Small intestine (tissue), 7 donors: Measurements from ENCODE around the gene RHO. TPM values are rescaled to one million over a fixed set of nuclear protein-coding genes. Genes with fewer than 3 reads are reported as not detected.
"Not testable (repeated sequence)": the region's sequence is repeated elsewhere in the genome, so short reads cannot be mapped to it uniquely, and the experiment has no call there.

Experiments used
- DNase-seq, 2 donors: peaks; one replicate each; pipeline versions ENCODE4 v3.0.0 to v3.0.0-alpha.2; 2013
- FAIRE-seq: peaks from 2 replicates; lab custom pipeline; 2012; peaks lifted over from hg19 to GRCh38; lab: Jason Lieb, UNC
- H3K27ac ChIP-seq, 3 donors: one replicate each; pipeline ENCODE4 v1.5.1; 2013; ENCODE audit warnings: low read length in 2 of 3, mild to moderate bottlenecking in 2 of 3, control low read depth in 1 of 3, inconsistent platforms in 1 of 3, low read depth in 1 of 3, moderate library complexity in 1 of 3
- H3K27me3 ChIP-seq, 3 donors: one replicate each; pipeline ENCODE4 v1.6.1; 2013; ENCODE audit warnings: low read length in 3 of 3, inconsistent platforms in 1 of 3; ENCODE audit not compliant: control insufficient read depth in 3 of 3, insufficient read depth in 3 of 3
- H3K36me3 ChIP-seq, 3 donors: one replicate each; pipeline ENCODE4 v1.6.1; 2013; ENCODE audit warnings: low read length in 3 of 3, inconsistent platforms in 1 of 3, low read depth in 1 of 3, mild to moderate bottlenecking in 1 of 3, moderate library complexity in 1 of 3; ENCODE audit not compliant: control insufficient read depth in 3 of 3, insufficient read depth in 2 of 3
- H3K4me1 ChIP-seq, 3 donors: one replicate each; pipeline ENCODE4 v1.6.1; 2013; ENCODE audit warnings: low read length in 2 of 3, inconsistent platforms in 1 of 3, low read depth in 1 of 3, mild to moderate bottlenecking in 1 of 3, moderate library complexity in 1 of 3; ENCODE audit not compliant: control insufficient read depth in 3 of 3, insufficient read depth in 2 of 3
- H3K4me3 ChIP-seq, 3 donors: one replicate each; pipeline ENCODE4 v1.5.1; 2013; ENCODE audit warnings: low read length in 3 of 3, control low read depth in 1 of 3, inconsistent platforms in 1 of 3, low read depth in 1 of 3, mild to moderate bottlenecking in 1 of 3, moderate library complexity in 1 of 3
- H3K9me3 ChIP-seq, 2 donors: one replicate each; pipeline ENCODE4 v1.6.1; 2013; ENCODE audit warnings: low read depth in 1 of 2, low read length in 1 of 2; ENCODE audit not compliant: control insufficient read depth in 2 of 2, insufficient read depth in 1 of 2
- WGBS, 3 donors: extraction: QIAGEN DNeasy Blood & Tissue Kit; methylation state at CpG; one replicate each; pipeline ENCODE4 v1.1.7; 2013; 5-methylcytosine and 5-hydroxymethylcytosine counted together
- polyA plus RNA-seq, 4 donors: library from polyadenylated mRNA; stranded (reverse) in 3 of 4; unstranded in 1 of 4; fragments of 200-250 nt in 3 of 4; fragments of 120-200 nt in 1 of 4; gene quantifications; one replicate each; pipeline versions ENCODE4 v1.2.1 to v1.2.3, GENCODE V29; 2013
- donor health status: healthy with polysubstance abuse.
- donor health status: control.
- donor health status: control.
- donor health status: Bipolar disorder and iron deficiency.
- donor health status: healthy.

Gene RHO
- polyA plus RNA-seq, 4 donors = 0.01 TPM; not detected in 3

DNA sequence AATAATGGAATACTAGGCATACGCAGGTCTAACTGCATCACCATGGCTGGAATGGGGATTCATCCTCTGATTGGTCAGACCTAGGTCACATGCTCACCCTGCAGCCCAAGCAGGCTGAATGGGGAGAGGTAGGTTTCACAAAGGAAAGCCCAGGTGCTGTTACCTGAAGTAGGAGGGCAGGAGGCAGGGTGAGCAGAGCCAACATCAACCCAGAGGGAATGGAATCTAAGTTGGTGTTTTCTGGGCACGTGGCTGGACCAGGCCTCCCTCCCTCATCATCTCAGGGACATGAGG, 7.9 kb downstream of the RHO start:
- WGBS, 3 donors = 62 to 75% (median 74%) methylated on average over 2 of the region's 2 CpGs
- Histone ChIP-seq H3K36me3 (no peaks in the 10 kb centered on the region), H3K9me3 (no peaks in the 10 kb centered on the region), H3K27ac (no peak overlapping the region), H3K4me3 (no peak overlapping the region), H3K27me3 (no peaks in the 10 kb centered on the region), H3K4me1 (no peaks in the 10 kb centered on the region)
- FAIRE-seq = no peak
- DNase-seq = no peak

GRCh38 chr3:129536804-129537203, 8.4 kb downstream of the RHO start:
- Histone ChIP-seq H3K27me3 (no peaks in the 10 kb centered on the region), H3K4me1 (no peaks in the 10 kb centered on the region), H3K36me3 (no peaks in the 10 kb centered on the region), H3K9me3 (no peaks in the 10 kb centered on the region), H3K27ac (no peak overlapping the region), H3K4me3 (no peak overlapping the region)
- FAIRE-seq = no peak
- WGBS, 3 donors = 57 to 82% (median 57%) methylated on average over 3 of the region's 3 CpGs
- no peak for DNase-seq

GRCh38 chr3:129539206-129539605, 10.8 kb downstream of the RHO start:
- 88 to 93% (median 89%) methylated on average over 8 of the region's 8 CpGs for WGBS, 3 donors
- no peak overlapping the region for H3K27ac ChIP-seq

DNA sequence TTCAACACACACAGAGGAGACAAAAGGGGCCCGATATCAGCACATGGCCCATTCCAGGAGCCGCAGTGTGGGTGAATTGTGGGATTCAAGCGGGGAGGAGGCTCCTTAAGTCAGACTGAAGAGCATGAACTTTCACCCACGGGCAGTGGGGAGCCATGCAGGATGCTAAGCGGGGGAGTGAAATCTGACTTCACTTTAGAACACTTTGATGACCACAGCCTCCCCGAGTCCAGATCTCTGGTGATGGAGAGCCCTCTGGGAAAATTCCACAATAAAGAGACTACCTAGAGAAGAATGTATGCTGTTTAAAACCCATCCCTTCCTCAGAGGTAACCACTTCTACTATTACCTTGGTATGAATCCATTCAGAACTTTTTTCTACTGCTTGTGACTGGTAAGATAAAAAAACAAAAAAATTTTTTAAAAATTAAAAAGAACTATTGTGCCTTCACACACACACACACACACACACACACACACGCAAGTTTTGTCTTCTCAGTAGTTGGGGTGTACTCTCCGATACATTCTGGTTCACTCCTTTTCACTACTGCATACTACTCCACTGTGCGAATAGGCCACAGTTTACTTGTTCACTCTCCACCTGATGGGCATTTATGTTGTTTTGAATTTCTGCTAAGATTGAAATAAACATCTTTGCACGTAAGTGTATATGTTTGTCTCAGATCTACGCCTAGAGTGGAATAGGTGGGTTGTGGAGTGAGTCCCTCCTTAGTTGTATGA, 12.5 kb downstream of the RHO start:
- no peaks in the 10 kb centered on the region for H3K9me3 ChIP-seq
- WGBS, 3 donors = 89 to 92% (median 90%) methylated on average over 11 of the region's 11 CpGs

More at GRCh38 chr3:129539206-129539605, 10.8 kb downstream of the RHO start:
- no peaks in the 10 kb centered on the region for H3K36me3 ChIP-seq
- FAIRE-seq (no peak), DNase-seq (no peak)
- no peaks in the 10 kb centered on the region for H3K4me1 ChIP-seq
- H3K27me3 ChIP-seq = no peaks in the 10 kb centered on the region
- H3K4me3 ChIP-seq = no peak overlapping the region
- H3K9me3 ChIP-seq = no peaks in the 10 kb centered on the region

GRCh38 chr3:129542747-129543146, 14.3 kb downstream of the RHO start:
- no peaks in the 10 kb centered on the region for H3K9me3 ChIP-seq
- FAIRE-seq = no peak
- DNase-seq = no peak
- no peak overlapping the region for H3K27ac ChIP-seq
- no peaks in the 10 kb centered on the region for H3K27me3 ChIP-seq
- no peak overlapping the region for H3K4me3 ChIP-seq
- no peaks in the 10 kb centered on the region for H3K4me1 ChIP-seq
- WGBS, 3 donors = 86 to 91% (median 89%) methylated on average over 5 of the region's 5 CpGs
- no peaks in the 10 kb centered on the region for H3K36me3 ChIP-seq

More for the DNA sequence above, 12.5 kb downstream of the RHO start:
- Histone ChIP-seq H3K36me3 (no peaks in the 10 kb centered on the region), H3K4me3 (no peak overlapping the region), H3K4me1 (no peaks in the 10 kb centered on the region), H3K27ac (no peak overlapping the region), H3K27me3 (no peaks in the 10 kb centered on the region)
- DNase-seq (no peak), FAIRE-seq (no peak)

DNA sequence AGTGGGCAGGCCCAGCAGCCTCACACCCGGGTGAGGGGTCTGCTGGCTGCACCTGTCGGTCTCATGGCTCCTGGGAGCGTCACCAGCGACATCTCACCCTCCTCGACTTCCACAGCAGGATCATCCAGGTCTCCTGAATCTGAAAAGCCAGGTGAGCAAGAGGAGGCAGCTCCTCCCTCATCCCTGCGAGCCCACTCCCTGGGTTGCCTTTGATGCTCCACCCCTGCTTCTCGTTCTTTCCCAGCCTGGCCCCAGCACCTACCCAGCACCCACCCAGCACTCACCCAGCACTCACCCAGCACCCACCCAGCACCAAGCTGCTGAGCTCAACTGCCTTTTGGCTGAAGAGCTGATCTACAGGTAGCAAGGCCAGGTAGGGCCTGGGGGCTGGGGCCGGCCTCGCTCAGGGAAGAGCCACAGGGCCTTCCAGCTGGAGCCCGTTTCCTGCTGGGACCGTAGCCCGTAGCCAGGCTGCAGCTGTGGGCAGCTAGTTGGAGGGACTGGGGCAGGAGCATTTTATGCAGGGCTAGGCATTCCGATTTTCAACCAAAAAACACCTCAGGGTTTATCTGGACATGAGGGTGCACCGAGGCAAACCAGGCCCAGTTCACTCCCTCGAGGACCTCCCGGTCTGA, 14.8 kb downstream of the RHO start, which contains the start of gene H1-8:
Gene H1-8, plus strand, starts transcription at position 20 of the 635 bp plus-strand sequence. Its CDS starts 44 bp downstream, at position 64.
- no peak within 1 kb of the TSS for H3K27ac ChIP-seq
- WGBS, 3 donors = 88 to 91% (median 88%) methylated on average over 15 to 16 of the region's 16 CpGs
- no peaks in the 10 kb centered on the region for H3K27me3 ChIP-seq
- no peaks in the 10 kb centered on the region for H3K4me1 ChIP-seq
- no peak for FAIRE-seq
- H3K4me3 ChIP-seq = no peak within 1 kb of the TSS
- H3K9me3 ChIP-seq = no peaks in the 10 kb centered on the region
- DNase-seq = no peak
- H3K36me3 ChIP-seq = no peaks in the 10 kb centered on the region

GRCh38 chr3:129543999-129544398, 15.6 kb downstream of the RHO start:
- no peak overlapping the region for H3K27ac ChIP-seq
- no peaks in the 10 kb centered on the region for H3K27me3 ChIP-seq
- no peak for DNase-seq
- no peak for FAIRE-seq
- H3K4me3 ChIP-seq = no peak overlapping the region
- no peaks in the 10 kb centered on the region for H3K36me3 ChIP-seq
- H3K9me3 ChIP-seq = no peaks in the 10 kb centered on the region
- no peaks in the 10 kb centered on the region for H3K4me1 ChIP-seq
- WGBS, 3 donors = 77 to 82% (median 81%) methylated on average over 9 of the region's 9 CpGs

DNA sequence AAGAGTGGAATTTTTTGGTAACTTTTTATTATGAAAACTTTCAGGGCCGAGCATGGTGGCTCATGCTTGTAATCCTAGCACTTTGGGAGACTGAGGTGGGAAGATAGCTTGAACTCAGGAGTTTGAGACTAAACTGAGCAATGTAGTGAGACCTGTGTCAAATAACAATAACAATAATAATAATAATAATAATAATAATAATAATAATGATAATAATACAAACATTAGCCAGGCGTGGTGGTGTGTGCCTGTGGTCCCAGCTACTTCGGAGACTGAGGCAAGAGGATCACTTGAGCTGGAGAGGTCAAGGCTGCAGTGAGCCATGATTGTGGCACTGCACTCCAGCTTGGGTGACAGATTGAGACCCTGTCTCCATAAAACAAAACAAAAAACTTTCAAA, 17.5 kb downstream of the RHO start:
- H3K27me3 ChIP-seq, H3K4me3 ChIP-seq, H3K9me3 ChIP-seq, H3K36me3 ChIP-seq, FAIRE-seq, H3K27ac ChIP-seq, H3K4me1 ChIP-seq, DNase-seq: not testable (repeated sequence)
- WGBS, 3 donors = 89 to 92% (median 92%) methylated on average over 3 of the region's 3 CpGs
